ENCODE results near the gene ZNFX1. TPM values are rescaled to one million over a fixed set of nuclear protein-coding genes. Genes with fewer than 3 reads are reported as not detected.
A peak's percentile ranks its signal among the peaks of the same experiment; 100 is the strongest.
"Not testable (repeated sequence)": the region's sequence is repeated elsewhere in the genome, so short reads cannot be mapped to it uniquely, and the experiment has no call there.

Gene ZNFX1
- total RNA-seq, 2 donors from 2014 or later = 7.3 to 17.4 TPM

GRCh38 chr20:49203746-49204145, 74.1 kb downstream of the ZNFX1 start:
- TF ChIP-seq POLR2A (IDR thresholded peaks at IDR 0.05) (no peak), CTCF (IDR thresholded peaks at IDR 0.05) (no peak)
- Histone ChIP-seq H3K4me1 (no peaks in the 10 kb centered on the region), H3K9me3 (no peaks in the 10 kb centered on the region), H3K36me3 (replicated peaks in 1 of 2; ENCODE audit: insufficient read depth in 1 of 2, low read depth in 2 of 2) (no peaks in the 10 kb centered on the region), H3K4me3 (no peak overlapping the region), H3K27me3 (no peaks in the 10 kb centered on the region), H3K27ac (no peak overlapping the region)
- WGBS, 2 donors = 71 to 93% methylated on average over 9 of the region's 9 CpGs
- no peak for ATAC-seq
- intact Hi-C loops (cut with DNase I) = no loop called here
- no peak for DNase-seq

GRCh38 chr20:49203011-49203410, 74.8 kb downstream of the ZNFX1 start:
- H3K9me3 ChIP-seq = no peaks in the 10 kb centered on the region
- WGBS, 2 donors = 88 to 96% methylated on average over 7 of the region's 7 CpGs

GRCh38 chr20:49199729-49200293, 78.0 kb downstream of the ZNFX1 start:
- H3K27ac ChIP-seq = peak overlapping the region in 1 of 4 donors; percentile 6
- 73 to 79% methylated on average over 4 of the region's 4 CpGs for WGBS, 2 donors
- TF ChIP-seq POLR2A (IDR thresholded peaks at IDR 0.05) (no peak), CTCF (IDR thresholded peaks at IDR 0.05) (no peak)
- no peaks in the 10 kb centered on the region for H3K27me3 ChIP-seq
- peak; percentile 38 for ATAC-seq
- DNase-seq = peak in 1 of 4 donors; percentile 33
- intact Hi-C loops (cut with DNase I) = no loop called here
- no peak overlapping the region for H3K4me3 ChIP-seq
- no peaks in the 10 kb centered on the region for H3K4me1 ChIP-seq
- H3K36me3 ChIP-seq (replicated peaks in 1 of 2; ENCODE audit: insufficient read depth in 1 of 2, low read depth in 2 of 2) = no peaks in the 10 kb centered on the region
- H3K9me3 ChIP-seq = no peaks in the 10 kb centered on the region

More at GRCh38 chr20:49203011-49203410, 74.8 kb downstream of the ZNFX1 start:
- Histone ChIP-seq H3K36me3 (replicated peaks in 1 of 2; ENCODE audit: insufficient read depth in 1 of 2, low read depth in 2 of 2) (no peaks in the 10 kb centered on the region), H3K27me3 (no peaks in the 10 kb centered on the region), H3K4me3 (no peak overlapping the region), H3K27ac (no peak overlapping the region), H3K4me1 (no peaks in the 10 kb centered on the region)
- ATAC-seq (no peak), DNase-seq (no peak)
- no peak for TF ChIP-seq CTCF (IDR thresholded peaks at IDR 0.05)
- TF ChIP-seq POLR2A (IDR thresholded peaks at IDR 0.05) = no peak
- intact Hi-C loops (cut with DNase I) = no loop called here

GRCh38 chr20:49192944-49193518, 84.8 kb downstream of the ZNFX1 start:
- ATAC-seq; DNase-seq; H3K27me3 ChIP-seq; H3K4me3 ChIP-seq; H3K27ac ChIP-seq; intact Hi-C loops (cut with DNase I); H3K9me3 ChIP-seq; H3K36me3 ChIP-seq (replicated peaks in 1 of 2; ENCODE audit: insufficient read depth in 1 of 2, low read depth in 2 of 2); H3K4me1 ChIP-seq: not testable (repeated sequence)
- WGBS, 2 donors = 78 to 80% methylated on average over 11 of the region's 11 CpGs

Small RNA genes within 50 kb of the gene (small RNA-seq; reads per million reads assigned to genes)
- gene SNORD12B = 333 reads per million, percentile 98 among the genes with 10 or more reads in this experiment
- gene SNORD12C = 326 reads per million, percentile 98 among the genes with 10 or more reads in this experiment

Other genes with a start within 250 kb of the ZNFX1 start
- gene CSE1L, start 231.7 kb downstream of the ZNFX1 start, total RNA-seq = 10 to 100 TPM; 16.5 to 23.6 TPM
- gene STAU1, start 89.7 kb downstream of the ZNFX1 start, total RNA-seq = 10 to 100 TPM; 50.4 to 78.3 TPM
- gene DDX27, start 58.6 kb downstream of the ZNFX1 start, total RNA-seq = 10 to 100 TPM; 18.2 to 42.8 TPM
- gene KCNB1, start 204.6 kb upstream of the ZNFX1 start, total RNA-seq = 1 to 10 TPM in 1 of 2 donors, under 1 TPM in 1; 0.52 to 3.3 TPM

All from body of pancreas (tissue), 4 donors.